Medulla oblongata (tissue), 1 donor: ENCODE data around the gene LPIN1.
"Not testable (repeated sequence)": the region's sequence is repeated elsewhere in the genome, so short reads cannot be mapped to it uniquely, and the experiment has no call there.

Experiments
- DNase-seq: peaks from one replicate; pipeline ENCODE4 v3.0.0-alpha.2; 2015; ENCODE audit errors: extremely low spot score

Gene LPIN1

GRCh38 chr2:11810237-11810977 is 64.0 kb downstream of the LPIN1 start:
- DNase-seq, result no peak

GRCh38 chr2:11811036-11811654 is 64.7 kb downstream of the LPIN1 start:
- peak; percentile 13 for DNase-seq

GRCh38 chr2:11812466-11813248 is 66.2 kb downstream of the LPIN1 start:
- DNase-seq, result no peak

DNA sequence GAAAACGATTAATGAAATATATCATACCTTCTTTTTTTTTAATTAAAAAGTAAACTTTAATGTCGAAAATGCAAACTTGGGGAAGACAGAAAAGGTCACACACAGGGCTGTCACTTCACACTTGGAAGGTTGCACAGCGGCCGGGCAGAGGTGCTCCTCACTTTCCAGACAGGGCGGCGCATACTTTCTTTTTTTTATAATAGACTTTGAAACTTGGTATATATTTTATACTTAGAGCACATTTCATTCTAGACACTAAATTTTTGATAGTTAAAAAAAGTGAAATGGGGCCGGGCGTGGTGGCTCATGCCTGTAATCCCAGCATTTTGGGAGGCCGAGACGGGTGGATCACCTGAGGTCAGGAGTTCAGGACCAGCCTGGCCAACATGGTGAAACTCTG is 66.9 kb downstream of the LPIN1 start:
- not testable (repeated sequence) for DNase-seq

DNA sequence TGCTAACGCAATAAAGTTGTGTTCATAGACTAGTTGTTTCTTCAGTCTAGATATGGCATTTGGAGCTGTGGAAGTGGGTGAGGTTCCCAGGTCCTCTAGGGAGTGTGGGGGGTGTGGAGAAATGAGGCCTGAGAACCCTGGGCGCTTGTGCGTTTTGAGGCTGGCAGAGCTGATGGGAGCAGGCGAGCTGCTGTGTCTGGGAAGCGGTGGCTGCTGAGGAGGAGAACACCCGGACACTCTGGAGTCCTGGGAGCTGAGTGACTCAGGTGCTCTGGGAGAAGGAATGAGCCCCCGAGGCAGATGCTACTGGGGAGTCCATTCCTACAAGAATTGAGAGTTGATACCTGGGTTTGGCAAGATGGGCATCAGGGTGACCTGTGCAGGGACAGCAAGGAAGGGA is 67.5 kb downstream of the LPIN1 start:
- no peak for DNase-seq

GRCh38 chr2:11814979-11815510 is 68.6 kb downstream of the LPIN1 start:
- DNase-seq, result no peak

DNA sequence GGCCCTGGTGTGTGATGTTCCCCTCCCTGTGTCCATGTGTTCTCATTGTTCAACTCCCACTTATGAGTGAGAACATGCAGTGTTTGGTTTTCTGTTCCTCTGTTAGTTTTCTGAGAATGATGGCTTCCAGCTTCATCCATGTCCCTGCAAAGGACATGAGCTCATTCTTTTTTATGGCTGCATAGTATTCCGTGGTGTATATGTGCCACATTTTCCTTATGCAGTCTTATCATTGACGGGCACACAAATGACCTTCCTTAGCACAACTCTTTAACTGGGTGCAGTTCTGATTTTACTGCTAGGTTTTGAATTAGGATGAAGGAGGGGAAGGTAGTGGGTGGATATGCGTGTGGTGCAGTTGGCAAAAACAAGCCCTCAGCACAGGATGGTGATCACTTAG is 70.5 kb downstream of the LPIN1 start:
- not testable (repeated sequence) for DNase-seq

GRCh38 chr2:11819235-11819729 is 72.8 kb downstream of the LPIN1 start:
- no peak for DNase-seq

DNA sequence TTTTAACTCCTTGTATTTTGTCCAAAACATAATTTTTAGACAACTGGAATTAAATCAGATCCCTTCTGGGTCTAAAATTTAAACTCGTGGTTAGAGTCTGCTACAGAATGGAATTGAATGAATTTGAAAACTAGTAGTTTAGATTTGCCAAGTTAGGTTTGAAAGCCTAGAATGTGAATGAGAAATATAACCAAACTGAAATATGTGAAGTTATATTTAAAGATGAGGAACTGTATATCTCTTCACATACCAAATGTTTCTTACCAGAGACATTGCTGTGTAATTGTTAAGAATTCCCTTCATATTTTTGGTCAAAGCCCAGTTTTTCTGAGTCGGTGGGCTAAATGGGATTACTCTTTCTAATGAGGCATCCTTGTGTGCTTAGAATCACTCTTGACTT is 74.2 kb downstream of the LPIN1 start:
- DNase-seq, result no peak

- DNase-seq, result no peak
Observed at GRCh38 chr2:11821705-11822104, 75.3 kb downstream of the LPIN1 start.

GRCh38 chr2:11822359-11822745 is 75.9 kb downstream of the LPIN1 start:
- DNase-seq, result not testable (repeated sequence)

GRCh38 chr2:11822746-11823451 is 76.5 kb downstream of the LPIN1 start:
- DNase-seq, result no peak

- DNase-seq, result no peak
Observed at GRCh38 chr2:11824901-11825828, 78.7 kb downstream of the LPIN1 start.

GRCh38 chr2:11827547-11827946 is 81.1 kb downstream of the LPIN1 start:
- DNase-seq, result no peak

- DNase-seq, result no peak
Observed at GRCh38 chr2:11828933-11829323, 82.5 kb downstream of the LPIN1 start.

DNA sequence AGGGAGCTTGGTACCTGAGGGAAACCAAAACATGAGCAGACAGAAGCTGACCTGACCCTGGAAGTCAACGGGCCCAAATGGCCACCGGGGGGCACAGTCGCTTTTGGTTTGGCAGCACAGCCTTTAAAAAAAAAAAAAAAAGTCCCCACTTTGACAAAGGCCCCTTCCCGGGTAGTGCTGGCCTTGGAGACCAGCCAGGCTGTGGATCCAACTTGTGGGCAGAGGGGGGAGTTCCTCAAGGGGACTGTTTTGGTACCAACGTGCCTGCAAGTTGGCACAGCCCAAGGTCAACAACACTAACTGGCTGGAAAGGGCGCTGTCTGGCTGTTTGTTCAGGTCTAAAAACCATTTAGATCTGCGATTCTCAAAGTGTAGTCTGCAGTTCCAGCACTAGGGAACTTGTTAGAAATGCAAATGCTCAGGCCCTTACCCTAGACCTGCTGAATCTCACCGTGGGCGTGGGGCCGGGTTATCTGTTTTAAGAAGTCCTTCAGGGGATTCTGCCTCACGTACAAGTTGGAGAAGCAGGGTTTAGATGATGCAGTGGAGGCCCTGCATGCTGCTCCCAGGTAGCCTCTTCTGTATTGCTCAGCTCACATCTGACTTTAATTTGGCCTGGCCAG is 83.0 kb downstream of the LPIN1 start:
- peak; percentile 83 for DNase-seq

GRCh38 chr2:11829947-11830707 is 83.7 kb downstream of the LPIN1 start:
- DNase-seq, result peak; percentile 84

GRCh38 chr2:11830708-11831301 is 84.4 kb downstream of the LPIN1 start:
- DNase-seq, result no peak

DNA sequence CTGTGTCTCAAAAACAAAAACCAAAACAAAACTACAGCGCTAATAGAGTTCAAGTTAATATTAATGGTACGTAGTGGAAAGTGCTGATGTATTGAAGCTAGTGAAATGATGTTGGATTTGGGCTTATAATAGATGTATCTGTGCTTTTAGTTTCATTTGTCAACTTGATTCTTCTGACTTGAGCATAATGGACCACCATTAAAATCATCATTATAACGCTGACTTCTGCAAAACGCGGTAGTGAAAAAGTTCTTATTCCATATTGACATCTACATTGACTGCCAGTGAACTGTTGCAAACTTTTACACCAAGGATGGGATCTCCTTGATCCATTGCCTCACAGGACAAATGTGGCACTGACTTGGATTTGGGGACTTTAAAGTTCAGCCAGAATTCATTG is 85.0 kb downstream of the LPIN1 start:
- DNase-seq, result no peak
